H1 (cell line): ENCODE results near the gene TNS3. TPM values are rescaled to one million over a fixed set of nuclear protein-coding genes. Genes with fewer than 3 reads are reported as not detected.

Experiments used
- E2F6 ChIP-seq: IDR thresholded peaks from 2 replicates; pipeline ENCODE4 v1.6.1; 2012; ENCODE audit warnings: inconsistent platforms
- JUND ChIP-seq: IDR thresholded peaks from 2 replicates; pipeline ENCODE4 v1.6.1; 2011; ENCODE audit warnings: mild to moderate bottlenecking, improper control_type of control experiment, low read length
- RXRA ChIP-seq: IDR thresholded peaks from 2 replicates; pipeline ENCODE4 v1.6.1; 2011; ENCODE audit warnings: low read depth, mild to moderate bottlenecking, low read length, moderate library complexity; ENCODE audit not compliant: insufficient read depth
- SAP30 ChIP-seq: fragments of 300-600 bp; sonication (generic); IDR thresholded peaks from 2 replicates; pipeline ENCODE4 v1.7.1; 2012; ENCODE audit warnings: low read length, moderate library complexity, mild to moderate bottlenecking, inconsistent platforms; ENCODE audit not compliant: insufficient read depth, insufficient replicate concordance
- TCF12 ChIP-seq: IDR thresholded peaks from 2 replicates; pipeline ENCODE4 v1.6.1; 2011; ENCODE audit warnings: low read depth, mild to moderate bottlenecking, low read length
- polyA plus RNA-seq, 7 experiments: library from polyadenylated mRNA; depleted of rRNA in 3 of 7; stranded (reverse) in 5 of 7; unstranded in 2 of 7; fragments of >200 nt in 5 of 7; fragments of 200-250 nt in 2 of 7; gene quantifications; 1 replicate in 5 of 7; 2 replicates in 1 of 7; 4 replicates in 1 of 7; pipeline versions ENCODE4 v1.2.1 to v1.2.3, GENCODE V29; 2011 to 2013; ENCODE audit warnings: missing spikeins in 2 of 7, mixed read lengths in 2 of 7
- total RNA-seq: library from RNA; stranded (reverse); fragmentation: NEBNext Ultra II Directional; extraction: Animal tissue kit (Norgen Biotek cat#: 25700); gene quantifications from 2 replicates; pipeline ENCODE4 v1.2.1, GENCODE V29; 2021

TNS3 gene
- total and polyA plus RNA-seq, 2 of the 8 experiments (the other 6 are each of a cell fraction or from before 2014, with no cell fraction given) = 11.9 to 24.2 TPM

- TF ChIP-seq JUND = no peak
- TF ChIP-seq TCF12 = no peak
- TF ChIP-seq RXRA = no peak
- TF ChIP-seq E2F6 = no peak
- no peak for TF ChIP-seq SAP30
These were observed 224.6 kb downstream of the TNS3 start (continued) for GRCh38 chr7:47357361-47357760.
